Muscle layer of colon (tissue), 2 donors: ENCODE measurements around the gene COMT.

Experiments
- H3K27ac ChIP-seq: one replicate; pipeline ENCODE4 v1.7.0; 2013; ENCODE audit warnings: low read depth, mild to moderate bottlenecking, low read length, moderate library complexity
- H3K27me3 ChIP-seq, 2 donors: one replicate each; pipeline ENCODE4 v1.7.0; 2013; ENCODE audit warnings: low read length in 2 of 2, mild to moderate bottlenecking in 2 of 2; ENCODE audit not compliant: insufficient read depth in 2 of 2, control insufficient read depth in 1 of 2
- H3K36me3 ChIP-seq: one replicate; pipeline ENCODE4 v1.7.0; 2013; ENCODE audit warnings: mild to moderate bottlenecking, low read length; ENCODE audit not compliant: insufficient read depth
- H3K4me1 ChIP-seq: one replicate; pipeline ENCODE4 v1.7.0; 2013; ENCODE audit warnings: mild to moderate bottlenecking, low read length; ENCODE audit not compliant: insufficient read depth
- H3K4me3 ChIP-seq, 2 donors: one replicate each; pipeline ENCODE4 v1.7.0; 2013; ENCODE audit warnings: low read length in 2 of 2, low read depth in 1 of 2, mild to moderate bottlenecking in 1 of 2, moderate library complexity in 1 of 2
- H3K9ac ChIP-seq: one replicate; pipeline ENCODE4 v1.7.0; 2013; ENCODE audit warnings: low read length
- H3K9me3 ChIP-seq: one replicate; pipeline ENCODE4 v1.7.0; 2013; ENCODE audit warnings: mild to moderate bottlenecking, low read length
- donor health status: abdominal sarcoma.
- donor health status: Adenocarcinoma of cecum.

The COMT gene

DNA sequence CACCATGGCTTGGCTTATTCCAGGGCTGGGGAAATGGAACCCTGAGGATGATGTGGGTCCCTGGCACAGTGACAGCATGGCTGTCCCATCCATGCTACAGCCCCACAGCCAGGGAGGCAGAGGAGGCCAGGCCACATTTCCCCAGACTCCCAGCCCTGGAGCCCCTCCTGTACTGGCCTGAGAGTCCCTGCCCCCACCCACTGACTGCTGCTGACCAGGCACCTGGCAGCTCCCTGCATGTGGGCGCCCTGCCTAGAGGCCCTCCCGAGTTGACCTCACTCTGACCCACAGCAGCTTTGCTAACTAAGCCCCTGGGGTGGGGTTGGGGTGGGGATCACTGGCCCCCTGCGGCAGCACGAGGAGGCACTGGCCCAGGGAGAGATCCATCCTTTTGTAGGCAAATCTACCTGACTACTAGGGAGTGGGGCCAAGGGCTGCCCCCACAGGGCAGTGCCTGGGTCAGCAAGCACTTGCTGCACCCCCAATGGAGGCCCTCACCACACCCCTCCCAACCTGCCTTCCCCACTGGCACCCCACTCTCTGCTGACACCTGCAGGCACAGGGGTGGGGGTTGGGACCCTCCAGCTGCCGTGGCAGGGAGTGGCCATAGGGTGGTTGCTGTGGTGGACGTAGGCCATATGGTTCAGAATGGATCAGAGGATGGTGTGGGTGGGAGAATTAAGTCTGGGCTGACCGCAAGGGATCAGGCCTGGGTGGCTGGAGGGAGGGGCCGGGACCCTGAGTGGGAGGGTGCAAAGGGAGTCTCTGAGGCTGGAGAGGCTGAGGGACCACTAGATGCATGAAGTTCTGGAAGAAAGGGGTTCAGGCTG, 57.6 kb downstream of the COMT start:
- H3K9me3 ChIP-seq, result no peaks in the 10 kb centered on the region
- no peak overlapping the region for H3K4me3 ChIP-seq
- no peaks in the 10 kb centered on the region for H3K27me3 ChIP-seq
- H3K27ac ChIP-seq, result no peak overlapping the region
- no peaks in the 10 kb centered on the region for H3K36me3 ChIP-seq
- H3K4me1 ChIP-seq, result peaks cover 38% of the 10 kb centered on the region
- no peak overlapping the region for H3K9ac ChIP-seq

DNA sequence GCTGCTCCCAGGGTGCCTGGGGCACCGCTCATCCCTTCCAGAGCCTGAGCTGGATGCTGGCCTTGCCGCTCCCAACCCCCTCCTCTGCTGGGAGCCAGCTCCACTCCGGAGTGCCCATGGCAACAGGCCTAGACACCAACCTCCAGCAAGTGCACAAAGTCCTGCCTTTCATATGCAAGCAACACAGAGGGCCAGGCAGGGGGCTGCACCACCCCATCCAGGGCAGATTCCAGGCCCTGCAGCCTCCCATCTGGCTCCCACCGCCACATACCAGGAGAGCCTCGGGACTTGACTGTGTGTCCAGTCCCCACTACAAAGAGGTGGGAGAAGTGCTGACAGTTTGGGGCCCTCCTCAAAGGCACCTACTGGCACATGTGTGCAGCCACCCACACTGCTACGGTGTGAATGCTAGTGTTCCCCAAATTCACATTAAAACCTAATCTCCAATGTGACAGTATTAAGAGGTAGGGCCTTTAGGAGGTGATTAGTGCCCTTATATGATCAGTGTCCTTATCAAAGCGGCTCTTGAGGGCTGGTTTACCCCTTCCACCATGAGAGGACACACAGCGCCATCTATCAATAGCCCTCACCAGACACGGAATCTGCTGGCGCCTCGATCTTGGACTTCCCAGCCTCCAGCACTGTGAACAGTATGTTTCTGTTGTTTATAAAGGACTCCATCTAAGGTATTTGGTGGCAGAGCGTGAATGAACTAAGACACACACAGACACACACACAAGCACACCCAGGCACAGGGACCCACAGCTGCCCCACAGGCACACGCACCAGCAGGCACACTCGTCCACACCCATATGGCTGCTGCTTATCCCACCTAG, 58.9 kb downstream of the COMT start:
- Histone ChIP-seq H3K4me3 (no peak overlapping the region), H3K9ac (no peak overlapping the region), H3K27ac (no peak overlapping the region), H3K27me3 (no peaks in the 10 kb centered on the region), H3K36me3 (no peaks in the 10 kb centered on the region), H3K4me1 (peaks cover 31% of the 10 kb centered on the region), H3K9me3 (no peaks in the 10 kb centered on the region)

DNA sequence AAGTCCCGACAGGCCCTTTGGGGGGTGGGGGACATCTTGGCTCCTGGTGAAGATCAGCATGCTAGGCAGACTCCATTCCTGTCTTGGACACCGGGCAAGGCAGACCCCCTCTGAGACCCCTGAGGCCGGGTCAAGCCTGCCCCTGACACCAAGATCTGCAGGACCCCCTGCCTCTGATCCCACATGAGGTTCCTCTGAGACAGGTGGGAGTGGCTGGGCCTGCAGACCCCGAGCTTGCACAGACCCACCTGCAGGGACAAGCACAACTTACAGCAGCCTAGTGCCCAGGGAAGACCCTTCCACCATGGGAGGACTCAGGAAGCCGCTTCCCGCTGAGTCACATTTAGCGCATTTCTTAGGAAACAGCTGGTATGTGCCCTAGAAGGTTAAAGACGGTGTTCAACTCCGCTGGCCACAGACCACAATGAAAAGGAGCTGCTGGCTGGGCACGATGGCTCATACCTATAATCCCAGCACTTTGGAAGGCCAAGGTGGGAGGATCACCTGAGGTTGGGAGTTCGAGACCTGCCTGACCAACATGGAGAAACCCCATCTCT, 59.6 kb downstream of the COMT start:
- Histone ChIP-seq H3K36me3 (no peaks in the 10 kb centered on the region), H3K9me3 (no peaks in the 10 kb centered on the region), H3K27me3 (no peaks in the 10 kb centered on the region), H3K4me3 (no peak overlapping the region), H3K9ac (no peak overlapping the region), H3K27ac (no peak overlapping the region), H3K4me1 (peaks cover 26% of the 10 kb centered on the region)

DNA sequence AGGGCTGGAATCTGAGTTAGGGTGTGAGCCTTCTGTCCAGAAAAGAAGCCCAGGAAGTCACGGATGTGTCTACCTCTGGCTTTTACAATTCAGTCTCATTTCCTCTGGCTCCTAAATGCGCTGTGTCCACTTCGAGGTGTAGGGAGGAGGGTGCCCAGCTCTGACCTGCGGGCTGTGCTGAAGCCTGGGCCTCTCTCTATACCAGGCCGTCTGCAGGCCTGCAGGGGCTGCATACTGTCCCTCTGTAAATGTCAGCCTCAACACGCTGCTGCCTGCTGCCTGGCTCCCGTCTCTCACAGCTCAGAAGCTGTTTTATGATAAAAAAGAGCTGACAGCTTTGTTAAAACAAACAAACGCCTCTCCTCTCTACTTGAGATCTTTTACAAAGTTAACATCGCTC, 60.6 kb downstream of the COMT start:
- H3K9me3 ChIP-seq, result no peaks in the 10 kb centered on the region
- no peak overlapping the region for H3K27ac ChIP-seq
- no peaks in the 10 kb centered on the region for H3K27me3 ChIP-seq
- peaks cover 26% of the 10 kb centered on the region for H3K4me1 ChIP-seq
- no peak overlapping the region for H3K9ac ChIP-seq
- no peaks in the 10 kb centered on the region for H3K36me3 ChIP-seq
- no peak overlapping the region for H3K4me3 ChIP-seq

DNA sequence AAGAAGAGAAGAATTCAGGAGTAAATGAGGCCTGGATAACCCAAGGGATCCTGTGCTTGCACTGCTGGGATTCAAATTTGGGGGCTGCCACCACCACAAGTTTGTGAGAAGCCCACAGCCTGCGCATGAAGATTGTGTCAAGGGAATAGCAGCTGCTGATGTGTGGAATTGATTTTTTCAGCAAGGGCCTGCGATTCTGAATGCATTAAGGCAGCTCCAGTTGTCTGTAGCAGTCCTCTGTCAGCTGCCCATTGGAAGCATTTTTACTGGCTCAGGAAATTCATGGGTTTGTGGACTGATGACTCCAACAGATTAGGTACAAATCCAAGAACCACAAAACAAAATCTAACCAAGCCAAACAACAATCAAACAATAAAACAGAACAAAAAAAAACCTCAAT, 61.1 kb downstream of the COMT start:
- Histone ChIP-seq H3K36me3 (no peaks in the 10 kb centered on the region), H3K27me3 (no peaks in the 10 kb centered on the region), H3K9me3 (no peaks in the 10 kb centered on the region), H3K4me1 (peaks cover 26% of the 10 kb centered on the region), H3K27ac (no peak overlapping the region), H3K9ac (no peak overlapping the region), H3K4me3 (no peak overlapping the region)

DNA sequence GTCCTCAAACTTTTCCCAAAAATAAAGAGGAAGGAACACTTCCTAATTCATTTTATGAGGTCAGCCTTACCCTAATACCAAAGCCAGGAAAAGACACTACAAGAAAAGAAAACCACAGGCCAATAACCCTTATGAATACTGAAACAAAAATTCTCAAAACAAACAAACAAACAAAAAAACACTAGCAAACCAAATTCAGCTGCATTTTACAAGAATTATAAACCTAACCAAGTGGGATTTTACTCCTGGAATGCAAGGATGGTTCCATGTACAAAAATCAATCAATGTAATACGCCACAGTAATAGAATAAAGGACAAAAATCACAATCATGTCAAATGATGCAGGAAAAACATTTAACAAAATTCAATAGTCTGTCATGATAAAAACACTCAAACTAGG, 61.7 kb downstream of the COMT start:
- H3K36me3 ChIP-seq, result no peaks in the 10 kb centered on the region
- no peak overlapping the region for H3K9ac ChIP-seq
- peaks cover 26% of the 10 kb centered on the region for H3K4me1 ChIP-seq
- H3K9me3 ChIP-seq, result no peaks in the 10 kb centered on the region
- H3K4me3 ChIP-seq, result no peak overlapping the region
- H3K27ac ChIP-seq, result no peak overlapping the region
- H3K27me3 ChIP-seq, result no peaks in the 10 kb centered on the region

DNA sequence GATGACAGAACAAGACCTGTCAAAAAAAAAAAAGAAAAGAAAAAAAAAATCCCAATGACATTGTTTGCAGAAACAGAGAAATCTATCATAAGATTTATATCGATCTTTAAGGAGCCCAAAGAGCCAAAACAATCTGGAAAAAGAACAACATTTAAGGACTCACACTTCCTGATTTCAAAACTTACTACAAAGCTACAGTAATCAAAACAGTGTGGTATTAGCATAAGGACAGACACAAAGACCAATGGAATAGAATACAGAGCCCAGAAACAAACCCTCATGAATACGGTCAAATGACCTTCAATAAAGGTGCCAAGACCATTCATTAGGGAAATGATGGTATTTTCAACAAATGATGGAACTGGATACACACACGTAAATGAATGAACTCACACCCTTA, 62.9 kb downstream of the COMT start:
- Histone ChIP-seq H3K9ac (no peak overlapping the region), H3K27ac (no peak overlapping the region), H3K27me3 (no peaks in the 10 kb centered on the region), H3K4me1 (peaks cover 17% of the 10 kb centered on the region), H3K4me3 (no peak overlapping the region), H3K9me3 (no peaks in the 10 kb centered on the region), H3K36me3 (no peaks in the 10 kb centered on the region)

DNA sequence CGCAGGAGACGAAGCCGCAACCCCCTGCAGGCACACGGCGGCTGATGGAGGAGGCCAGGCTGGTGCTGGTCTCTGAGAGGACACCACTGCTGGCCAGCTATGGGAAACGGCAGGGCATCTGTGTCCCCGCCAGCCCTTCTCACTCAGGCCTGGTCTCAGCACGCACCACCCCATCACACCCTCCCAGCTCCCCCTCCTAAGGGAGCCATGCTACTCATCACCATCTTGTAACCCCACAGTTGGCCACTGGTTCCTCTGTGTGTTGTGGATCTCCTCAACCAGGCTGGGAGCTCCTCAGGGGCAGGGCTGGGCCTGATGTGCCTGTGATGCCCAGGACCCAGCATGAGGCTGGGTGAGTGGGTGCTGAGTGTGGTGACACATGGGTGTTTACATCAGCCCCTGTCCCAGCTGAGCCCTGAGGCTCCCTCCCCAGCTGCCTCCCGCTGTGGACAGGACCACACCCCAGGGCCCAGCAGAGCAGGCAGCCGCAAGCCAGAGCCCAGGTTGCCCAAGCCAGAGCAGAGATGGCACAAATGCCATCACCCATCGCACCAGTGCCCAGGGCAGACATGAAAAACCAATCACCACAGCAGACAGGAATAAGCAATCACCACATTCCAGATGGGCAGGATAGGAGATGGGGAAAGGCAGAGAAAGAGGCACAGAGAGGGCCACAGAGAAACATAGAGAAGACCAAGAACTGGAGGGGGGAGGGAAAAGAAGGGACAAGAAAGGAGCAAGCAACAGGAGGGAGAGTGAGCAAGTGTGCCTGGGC, 66.8 kb downstream of the COMT start:
- Histone ChIP-seq H3K9me3 (no peaks in the 10 kb centered on the region), H3K27ac (no peak overlapping the region), H3K4me1 (peaks cover 6% of the 10 kb centered on the region), H3K9ac (no peak overlapping the region), H3K27me3 (no peaks in the 10 kb centered on the region), H3K4me3 (no peak overlapping the region), H3K36me3 (no peaks in the 10 kb centered on the region)

DNA sequence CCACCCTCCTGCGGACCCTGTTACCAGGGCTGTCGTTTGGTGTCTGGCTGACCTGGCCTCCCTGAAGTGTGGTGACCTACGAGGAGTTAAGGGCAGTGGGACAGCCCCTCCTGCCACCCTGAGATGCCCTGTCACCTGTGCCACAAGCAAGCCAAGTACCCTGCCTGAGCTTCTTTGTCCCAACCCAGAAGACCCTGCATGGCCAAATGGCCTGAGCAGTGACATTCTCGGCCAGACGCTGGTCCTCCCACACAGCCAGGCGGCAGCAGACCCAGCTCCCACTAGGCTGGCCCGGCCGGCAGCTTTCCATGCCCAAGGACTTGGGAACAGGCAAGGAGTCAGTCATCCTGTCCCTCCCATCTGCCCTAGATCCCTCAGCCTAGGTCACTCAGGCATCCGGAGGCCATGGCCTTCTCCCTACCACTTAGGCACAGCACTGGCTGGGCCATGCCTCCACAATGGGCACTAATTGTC, 67.5 kb downstream of the COMT start:
- H3K9ac ChIP-seq, result no peak overlapping the region
- H3K27me3 ChIP-seq, result no peaks in the 10 kb centered on the region
- H3K36me3 ChIP-seq, result no peaks in the 10 kb centered on the region
- H3K4me1 ChIP-seq, result peaks cover 9% of the 10 kb centered on the region
- H3K4me3 ChIP-seq, result no peak overlapping the region
- H3K27ac ChIP-seq, result no peak overlapping the region
- H3K9me3 ChIP-seq, result no peaks in the 10 kb centered on the region

DNA sequence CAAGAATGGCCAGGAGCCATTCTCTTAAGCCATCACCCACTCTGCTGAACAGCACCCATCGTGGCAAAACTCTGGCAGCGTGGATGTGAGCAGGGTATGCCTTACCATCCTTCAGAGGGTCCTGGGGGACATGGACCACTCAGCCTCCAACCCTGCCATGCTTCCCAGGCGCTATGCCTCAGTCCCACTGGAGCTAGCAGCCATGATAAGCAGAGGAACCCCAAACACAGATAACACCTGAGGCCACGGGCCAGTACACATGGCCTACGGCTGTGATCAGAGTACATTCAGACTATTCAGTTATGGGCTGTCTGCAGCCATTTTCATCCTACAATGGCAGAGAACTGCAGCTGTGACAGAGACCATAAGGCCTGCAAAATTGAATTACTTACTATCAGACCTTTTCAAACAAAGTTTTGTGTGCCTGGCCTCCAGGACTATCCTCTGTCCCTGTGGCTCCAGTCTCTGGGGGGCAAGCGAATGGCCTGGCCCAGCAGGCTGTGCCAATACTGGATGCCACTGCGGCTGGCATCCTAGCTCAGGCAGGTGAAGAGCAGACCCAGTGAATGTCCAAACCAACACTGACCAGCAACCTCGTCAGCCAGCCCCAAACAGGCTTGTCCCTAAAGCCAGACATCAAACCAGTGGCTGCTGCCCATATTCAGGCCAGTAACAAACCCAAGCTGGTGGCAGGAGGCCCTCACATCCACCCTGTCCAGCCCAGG, 68.2 kb downstream of the COMT start:
- Histone ChIP-seq H3K36me3 (no peaks in the 10 kb centered on the region), H3K27me3 (no peaks in the 10 kb centered on the region), H3K4me3 (no peak overlapping the region), H3K9ac (no peak overlapping the region), H3K9me3 (no peaks in the 10 kb centered on the region), H3K27ac (no peak overlapping the region), H3K4me1 (peaks cover 9% of the 10 kb centered on the region)
